Measurements from ENCODE around the gene REC8. TPM values are rescaled to one million over a fixed set of nuclear protein-coding genes. Genes with fewer than 3 reads are reported as not detected.
A peak's percentile ranks its signal among the peaks of the same experiment; 100 is the strongest.

REC8 gene
- total and polyA plus RNA-seq, 2 of the 13 experiments (the other 11 are each of a cell fraction or from before 2014, with no cell fraction given): 3.4 to 14.7 TPM

- TF ChIP-seq ZNF615 (CRISPR knock-in tag; IDR thresholded peaks at IDR 0.05; ENCODE audit: borderline replicate concordance) (no peak), DNMT3B (CRISPR knock-in tag; conservative IDR thresholded peaks at IDR 0.05) (peak; percentile 93), KDM4B (CRISPR knock-in tag; IDR thresholded peaks at IDR 0.05) (0 out of 2 replicates have a peak, but pooled peaks have one; percentile 44), POGZ (CRISPR knock-in tag; IDR thresholded peaks at IDR 0.05) (peak; percentile 67; the same call in 1 of the 2 replicates), ZNF563 (CRISPR knock-in tag; IDR thresholded peaks at IDR 0.05) (no peak), NCOA1 (CRISPR knock-in tag; IDR thresholded peaks at IDR 0.05) (no peak), HIC2 (CRISPR knock-in tag; IDR thresholded peaks at IDR 0.05; ENCODE audit: low read depth) (peak; percentile 66; the same call in 1 of the 2 replicates), LRRFIP1 (CRISPR knock-in tag; conservative IDR thresholded peaks at IDR 0.05) (no peak), ZNF710 (CRISPR knock-in tag; IDR thresholded peaks at IDR 0.05; ENCODE audit: borderline replicate concordance) (0 out of 2 replicates have a peak, but pooled peaks have one; percentile 1), KMT2A (CRISPR knock-in tag; IDR thresholded peaks at IDR 0.05) (peak; percentile 58), ZNF546 (CRISPR knock-in tag; conservative IDR thresholded peaks at IDR 0.05) (peak; percentile 54; the same call in 1 of the 2 replicates), PRPF4 (IDR thresholded peaks at IDR 0.05; ENCODE audit: low read depth, low read length, poor library complexity, severe bottlenecking) (no peak), ZNF572 (CRISPR knock-in tag; IDR thresholded peaks at IDR 0.05) (no peak), FIP1L1 (IDR thresholded peaks at IDR 0.05; ENCODE audit: borderline replicate concordance, insufficient read depth, low read depth, low read length) (no peak), ZNF704 (CRISPR knock-in tag; IDR thresholded peaks at IDR 0.05; ENCODE audit: borderline replicate concordance) (peak; percentile 77; the same call in 1 of the 2 replicates), MEIS1 (CRISPR knock-in tag; IDR thresholded peaks at IDR 0.05; ENCODE audit: borderline replicate concordance) (peak; percentile 38), HNF4G (IDR thresholded peaks at IDR 0.05; ENCODE audit: borderline replicate concordance, low read depth, low read length) (peak; percentile 19; the same call in 1 of the 2 replicates), HNF4G (CRISPR knock-in tag; IDR thresholded peaks at IDR 0.05; ENCODE audit: borderline replicate concordance, low read depth) (no peak; the same call in 1 of the 2 replicates), CHD4 (IDR thresholded peaks at IDR 0.05; ENCODE audit: borderline replicate concordance, low read length) (peak; percentile 91; the same call in 1 of the 2 replicates), PAF1 (CRISPR knock-in tag; IDR thresholded peaks at IDR 0.05) (0 out of 2 replicates have a peak, but pooled peaks have one; percentile 32), PITX1 (CRISPR knock-in tag; IDR thresholded peaks at IDR 0.05) (0 out of 2 replicates have a peak, but pooled peaks have one; percentile 40), ZNF3 (CRISPR knock-in tag; IDR thresholded peaks at IDR 0.05) (0 out of 2 replicates have a peak, but pooled peaks have one; percentile 64)
These were observed 24.7 kb upstream of the REC8 start, which contains the start of gene RNF31 (continued) for GRCh38 chr14:24146978-24147760.

Data from HepG2 (cell line).